ENCODE measurements around the gene PRKAG1. TPM values are rescaled to one million over a fixed set of nuclear protein-coding genes. Genes with fewer than 3 reads are reported as not detected.
A peak's percentile ranks its signal among the peaks of the same experiment; 100 is the strongest.
"Not testable (repeated sequence)": the region's sequence is repeated elsewhere in the genome, so short reads cannot be mapped to it uniquely, and the experiment has no call there.

PRKAG1 gene
- 48.0 TPM for polyA plus RNA-seq (2012; ENCODE audit: missing spikeins)

DNA sequence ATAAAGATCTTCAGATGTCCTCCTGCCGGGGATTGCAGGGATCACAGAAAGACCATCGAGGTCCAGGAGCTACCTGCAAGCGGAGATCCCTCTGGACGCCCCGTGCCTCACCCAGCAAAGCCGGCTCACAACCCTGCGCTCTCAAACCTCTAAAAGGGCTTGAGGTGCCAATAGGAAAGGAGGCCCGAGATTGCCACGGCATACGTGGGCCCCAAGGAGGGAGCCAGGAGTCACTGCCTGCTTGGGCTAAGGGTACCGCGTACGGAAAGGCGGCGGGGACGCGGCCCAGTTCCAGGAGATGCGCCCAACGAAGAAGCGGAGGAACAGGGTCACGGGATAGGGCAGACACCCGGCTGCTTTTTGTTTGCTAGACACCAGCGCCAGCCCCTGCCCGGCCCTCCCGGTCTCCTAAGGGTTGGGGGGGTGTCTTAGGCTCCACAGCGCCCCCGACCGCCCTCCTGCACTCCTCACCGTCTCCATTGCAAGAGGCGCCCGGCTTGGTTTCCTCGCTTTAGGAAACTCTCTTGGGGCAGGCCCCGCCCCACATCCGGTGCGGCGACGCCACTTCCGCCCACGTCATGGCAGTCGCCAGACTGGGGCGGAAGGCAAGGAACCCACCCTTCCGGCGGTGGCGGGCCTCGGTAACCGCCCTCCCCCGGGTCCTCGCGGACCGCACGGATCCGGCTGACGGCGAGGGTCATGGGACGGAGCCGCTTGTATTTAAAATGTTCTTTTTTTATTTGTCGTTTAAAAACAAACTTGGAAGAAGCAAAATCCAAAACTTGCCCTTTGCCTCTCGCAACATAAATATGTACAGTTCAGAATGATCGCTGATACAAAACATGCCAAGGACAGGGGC is at the start of gene PRKAG1:
Gene PRKAG1, minus strand, starts transcription at position 516 of the 859 bp plus-strand sequence. Its CDS starts 36 bp downstream, at position 480.
- FAIRE-seq = peak; percentile 95

DNA sequence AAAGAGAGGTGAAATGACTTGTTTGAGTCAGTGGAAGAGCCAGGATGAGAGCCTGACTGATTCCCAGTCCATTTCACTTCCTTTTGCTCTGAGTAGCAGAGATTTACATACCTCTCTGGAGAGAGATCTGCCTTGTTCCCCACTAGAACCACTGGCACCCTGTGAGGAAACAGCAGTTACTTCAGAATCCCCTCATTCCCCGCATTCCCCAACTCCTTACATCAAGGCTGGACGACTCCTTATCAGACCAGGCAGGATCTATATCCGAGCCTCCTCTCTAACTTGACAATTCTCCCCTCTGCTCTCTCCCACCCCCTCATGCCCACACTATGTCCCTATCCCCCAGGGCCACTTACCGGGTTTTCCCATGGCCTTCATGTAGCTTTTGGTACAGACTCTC is 47.5 kb upstream of the PRKAG1 start:
- FAIRE-seq (no peak), DNase-seq (ENCODE audit: insufficient read length) (no peak)
- TF ChIP-seq POLR2AphosphoS5 (IDR thresholded peaks at IDR 0.05; ENCODE audit: low read depth, low read length) (no peak), TAF1 (IDR thresholded peaks at IDR 0.05; ENCODE audit: borderline replicate concordance, low read depth, low read length) (no peak), POLR2A (IDR thresholded peaks at IDR 0.05; ENCODE audit: low read depth, low read length) (no peak)

More for the DNA sequence above, at the start of gene PRKAG1:
- TF ChIP-seq POLR2AphosphoS5 (IDR thresholded peaks at IDR 0.05; ENCODE audit: low read depth, low read length) = peak; percentile 92
- TF ChIP-seq POLR2A (IDR thresholded peaks at IDR 0.05; ENCODE audit: low read depth, low read length) = peak; percentile 96
- TF ChIP-seq TAF1 (IDR thresholded peaks at IDR 0.05; ENCODE audit: borderline replicate concordance, low read depth, low read length) = peak; percentile 94
- DNase-seq (ENCODE audit: insufficient read length) = peak; percentile 100

DNA sequence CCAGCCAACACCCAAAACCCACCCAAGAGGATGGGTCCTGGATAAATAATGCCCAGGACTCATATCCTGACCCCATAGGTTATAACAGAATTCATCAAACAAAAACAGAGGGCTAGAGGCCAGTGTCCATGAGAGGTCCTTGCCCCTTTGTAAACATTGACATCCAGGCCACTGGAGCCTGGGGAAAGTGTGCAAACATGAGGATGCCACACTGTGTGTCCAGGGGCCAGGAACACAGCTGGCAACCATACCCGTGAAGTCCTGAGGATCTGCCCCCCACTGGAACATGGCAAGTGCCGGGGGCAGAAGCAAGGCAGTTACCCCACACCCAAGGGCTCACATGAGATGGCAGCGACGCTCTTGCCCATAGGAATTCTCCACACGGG is 46.2 kb upstream of the PRKAG1 start:
- no peak for DNase-seq (ENCODE audit: insufficient read length)
- TF ChIP-seq POLR2A (IDR thresholded peaks at IDR 0.05; ENCODE audit: low read depth, low read length) (no peak), TAF1 (IDR thresholded peaks at IDR 0.05; ENCODE audit: borderline replicate concordance, low read depth, low read length) (no peak), POLR2AphosphoS5 (IDR thresholded peaks at IDR 0.05; ENCODE audit: low read depth, low read length) (no peak)
- no peak for FAIRE-seq

DNA sequence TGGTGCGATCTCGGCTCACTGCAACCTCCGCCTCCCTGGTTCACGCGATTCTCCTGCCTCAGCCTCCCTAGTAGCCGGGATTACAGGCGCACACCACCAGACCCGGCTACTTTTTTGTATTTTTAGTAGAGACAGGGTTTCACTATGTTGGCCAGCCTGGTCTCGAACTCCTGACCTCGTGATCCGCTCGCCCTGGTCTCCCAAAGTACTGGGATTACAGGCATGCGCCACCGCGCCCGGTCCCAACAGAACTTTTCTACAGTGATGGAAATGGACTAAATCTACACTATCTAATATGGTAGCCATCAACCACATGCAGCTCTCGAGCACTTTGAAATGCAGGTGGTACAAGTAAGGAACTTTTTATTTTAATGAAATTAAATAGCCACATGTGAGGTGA is 43.3 kb upstream of the PRKAG1 start:
- not testable (repeated sequence) for FAIRE-seq

DNA sequence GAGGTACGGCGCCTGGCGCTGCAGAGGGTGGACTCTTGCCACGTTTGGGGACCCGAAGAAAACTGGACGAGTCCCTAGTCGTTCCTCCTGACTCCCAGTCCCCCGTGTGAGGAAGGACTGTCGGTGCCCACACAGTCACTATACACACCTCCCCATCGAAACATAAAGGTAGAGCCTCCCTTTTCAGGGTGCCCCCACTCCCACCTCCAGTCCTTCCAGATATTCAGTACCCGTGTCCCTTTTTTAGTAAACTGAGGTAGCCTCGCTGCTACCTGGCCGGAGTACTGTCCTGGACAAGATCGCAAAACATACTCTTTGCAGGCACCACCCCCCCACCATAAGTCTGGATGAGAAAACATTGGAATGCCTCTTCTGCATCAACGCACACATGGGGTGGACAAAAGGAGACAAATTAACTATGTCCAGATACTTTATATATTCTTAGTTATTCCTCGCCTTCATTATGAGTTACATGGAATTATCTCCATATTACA is 42.6 kb upstream of the PRKAG1 start:
- TF ChIP-seq POLR2AphosphoS5 (IDR thresholded peaks at IDR 0.05; ENCODE audit: low read depth, low read length) = no peak
- no peak for TF ChIP-seq TAF1 (IDR thresholded peaks at IDR 0.05; ENCODE audit: borderline replicate concordance, low read depth, low read length)
- no peak for TF ChIP-seq POLR2A (IDR thresholded peaks at IDR 0.05; ENCODE audit: low read depth, low read length)
- DNase-seq (ENCODE audit: insufficient read length) (no peak), FAIRE-seq (no peak)

More for the DNA sequence above, 43.3 kb upstream of the PRKAG1 start:
- not testable (repeated sequence) for DNase-seq (ENCODE audit: insufficient read length)

DNA sequence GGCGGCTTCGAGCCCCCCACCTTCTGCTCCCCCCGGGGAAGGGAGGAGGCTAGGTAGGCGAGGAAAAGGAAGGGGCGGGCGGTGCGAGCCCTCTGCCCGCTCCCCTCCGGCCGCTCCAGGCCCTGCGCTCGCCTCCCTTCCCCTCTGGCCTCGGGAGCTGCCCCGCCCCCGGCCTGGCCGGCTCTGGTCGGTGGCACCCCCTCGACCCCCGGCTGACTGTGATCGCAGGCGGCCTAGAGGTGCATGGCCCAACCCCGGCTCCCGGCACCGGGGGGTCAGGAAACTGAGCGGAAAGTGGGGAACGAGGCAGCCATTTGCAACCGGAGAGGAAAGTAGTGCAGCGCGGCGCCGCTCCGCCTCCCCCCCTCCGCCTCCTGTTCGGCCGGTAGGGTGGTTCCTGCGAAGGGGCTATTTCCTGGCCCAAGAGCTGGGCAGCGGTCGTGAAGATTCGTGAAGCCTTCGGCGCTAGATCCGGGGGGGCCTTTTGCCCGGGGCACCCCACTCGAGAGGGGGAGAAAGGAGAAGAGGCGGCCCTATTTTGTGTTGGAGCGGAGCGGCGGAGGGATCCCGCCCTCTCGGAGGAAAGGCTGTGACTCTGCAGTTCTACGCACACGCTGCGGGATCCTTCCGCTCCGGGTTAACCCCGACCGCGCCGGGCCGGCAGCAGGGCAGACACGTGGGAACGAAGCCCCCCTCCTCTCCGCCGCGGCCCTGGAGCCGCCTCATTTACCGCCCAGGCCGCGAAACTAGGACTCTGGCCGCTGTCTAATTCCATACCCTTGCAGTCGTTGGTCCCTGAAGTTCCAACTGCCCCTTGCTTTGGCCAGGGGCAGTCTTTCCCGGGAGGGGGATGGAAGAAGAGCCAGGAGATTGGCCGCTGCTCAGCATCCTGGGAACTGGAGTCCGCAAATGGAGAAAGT is 41.9 kb upstream of the PRKAG1 start, which contains the start of gene KMT2D:
Gene KMT2D, minus strand, starts transcription at position 558 of the 920 bp plus-strand sequence. CDS start 5,470 bp downstream, outside the sequence.
- DNase-seq (ENCODE audit: insufficient read length) (peak; percentile 94), FAIRE-seq (peak; percentile 65)
- TF ChIP-seq TAF1 (IDR thresholded peaks at IDR 0.05; ENCODE audit: borderline replicate concordance, low read depth, low read length) = peak; percentile 76; the same call in 1 of the 2 replicates
- peak; percentile 79; the same call in 1 of the 2 replicates for TF ChIP-seq POLR2A (IDR thresholded peaks at IDR 0.05; ENCODE audit: low read depth, low read length)
- TF ChIP-seq POLR2AphosphoS5 (IDR thresholded peaks at IDR 0.05; ENCODE audit: low read depth, low read length) = peak; percentile 65; the same call in 1 of the 2 replicates

DNA sequence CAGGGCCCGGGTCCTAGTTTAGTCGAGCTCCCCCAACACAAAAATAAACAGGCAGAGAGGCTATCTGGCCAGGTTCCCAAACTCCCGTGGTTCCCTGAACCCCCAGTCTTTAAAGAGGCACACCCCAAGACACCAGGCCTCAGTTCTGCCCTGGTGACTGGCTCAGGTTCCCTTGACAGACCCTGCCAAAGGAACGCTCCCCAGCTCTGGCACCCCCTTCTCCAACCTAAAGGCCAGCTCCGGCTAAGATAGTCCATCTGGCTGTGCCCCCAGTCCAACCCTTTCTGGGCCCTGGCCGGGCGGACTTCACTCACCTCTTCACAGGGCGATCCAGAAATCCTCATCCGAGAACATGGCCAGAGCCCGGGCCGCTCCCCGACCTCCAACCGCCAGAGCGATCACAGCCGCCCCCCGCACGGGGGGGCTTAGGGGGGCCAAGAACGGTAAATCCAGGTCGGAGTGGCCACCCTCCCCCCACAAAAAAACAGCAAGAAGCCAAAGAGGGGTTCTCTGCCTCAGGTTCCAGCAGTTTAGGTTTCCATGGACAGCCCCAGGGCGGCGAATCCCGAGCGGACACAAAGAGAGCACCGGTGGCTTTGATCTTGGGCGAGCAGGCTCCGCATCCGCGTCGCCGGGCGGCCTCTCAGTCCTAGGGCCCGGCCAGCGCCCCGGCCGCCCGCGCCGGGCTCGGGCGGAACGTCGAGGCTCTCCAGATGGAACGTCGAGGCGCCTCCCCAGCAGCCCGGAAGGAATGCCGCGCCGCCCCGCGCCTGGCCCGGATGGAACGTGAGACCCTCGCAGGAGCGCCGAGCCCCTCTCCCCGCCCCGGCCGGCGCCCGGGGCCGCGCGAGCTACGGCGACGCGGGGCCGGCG is 41.0 kb upstream of the PRKAG1 start:
- FAIRE-seq = no peak
- no peak for TF ChIP-seq TAF1 (IDR thresholded peaks at IDR 0.05; ENCODE audit: borderline replicate concordance, low read depth, low read length)
- TF ChIP-seq POLR2A (IDR thresholded peaks at IDR 0.05; ENCODE audit: low read depth, low read length) = no peak
- no peak for DNase-seq (ENCODE audit: insufficient read length)

DNA sequence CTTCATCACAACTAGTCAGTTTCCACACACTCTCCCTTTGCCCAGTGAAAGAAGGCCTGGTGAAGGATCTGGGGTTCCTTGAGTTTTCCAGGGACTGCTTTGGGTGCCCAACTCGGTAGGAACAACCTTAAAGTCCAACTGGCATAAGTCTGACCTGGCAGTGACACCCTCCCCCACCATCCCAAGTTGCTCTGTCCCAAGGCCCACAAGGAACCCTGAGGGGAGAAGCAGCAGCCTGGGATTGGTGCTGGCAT is 40.4 kb upstream of the PRKAG1 start:
- FAIRE-seq (no peak), DNase-seq (ENCODE audit: insufficient read length) (no peak)
- no peak for TF ChIP-seq POLR2AphosphoS5 (IDR thresholded peaks at IDR 0.05; ENCODE audit: low read depth, low read length)
- TF ChIP-seq TAF1 (IDR thresholded peaks at IDR 0.05; ENCODE audit: borderline replicate concordance, low read depth, low read length) = no peak
- no peak for TF ChIP-seq POLR2A (IDR thresholded peaks at IDR 0.05; ENCODE audit: low read depth, low read length)

DNA sequence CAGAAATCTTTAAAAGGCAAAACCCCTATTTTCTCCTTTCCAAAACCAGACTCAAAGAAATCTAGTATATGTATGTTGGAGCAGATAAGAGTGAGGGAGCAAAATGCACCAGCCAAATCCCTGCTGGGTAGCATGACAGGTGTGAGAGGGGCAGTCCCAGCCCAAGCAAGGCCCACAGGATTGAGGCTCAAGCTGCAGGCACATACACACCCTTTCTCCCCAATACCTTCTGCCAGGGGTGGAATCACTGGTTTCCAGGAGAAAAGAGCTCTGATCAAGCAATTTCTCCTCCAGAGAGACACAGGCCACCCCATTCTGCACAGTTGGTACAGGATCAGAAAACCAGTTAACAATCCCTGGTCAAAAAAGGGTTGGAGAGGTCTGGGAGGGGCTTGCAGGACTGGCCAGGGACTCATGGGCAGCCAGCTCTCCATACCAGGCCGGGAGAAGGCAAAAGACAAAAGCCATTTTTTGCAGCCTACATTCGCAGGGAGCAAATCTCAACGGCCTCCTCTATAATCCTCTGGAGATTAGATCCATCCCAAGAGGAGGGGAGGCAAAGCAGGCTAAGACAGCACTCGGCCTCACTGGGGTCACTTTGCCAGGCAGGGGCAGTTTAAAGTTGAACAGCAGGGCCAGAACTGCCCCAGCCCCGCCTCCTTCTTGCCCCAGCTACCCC is 39.9 kb upstream of the PRKAG1 start:
- TF ChIP-seq POLR2AphosphoS5 (IDR thresholded peaks at IDR 0.05; ENCODE audit: low read depth, low read length) (no peak), POLR2A (IDR thresholded peaks at IDR 0.05; ENCODE audit: low read depth, low read length) (no peak), TAF1 (IDR thresholded peaks at IDR 0.05; ENCODE audit: borderline replicate concordance, low read depth, low read length) (no peak)
- FAIRE-seq = no peak
- no peak for DNase-seq (ENCODE audit: insufficient read length)

DNA sequence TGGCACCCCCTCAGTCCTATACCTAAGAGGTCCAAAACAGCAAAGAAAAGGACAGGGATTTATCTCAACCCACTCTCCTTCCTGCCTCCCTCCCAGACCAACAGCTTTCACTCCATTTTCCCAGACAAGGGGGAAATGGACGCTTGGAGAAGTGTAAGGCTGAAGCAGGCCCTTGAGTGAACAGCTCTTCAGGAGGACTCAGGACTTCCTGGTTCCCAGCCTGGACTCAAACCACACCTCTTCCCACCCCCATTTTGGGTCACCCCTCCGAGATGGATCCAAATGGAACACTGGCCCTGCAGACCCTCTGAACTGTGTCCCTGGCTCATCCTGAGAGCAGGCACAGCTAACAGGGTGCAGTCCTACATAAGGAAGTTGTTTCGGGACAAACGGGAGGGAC is 39.3 kb upstream of the PRKAG1 start:
- FAIRE-seq (no peak), DNase-seq (ENCODE audit: insufficient read length) (no peak)
- TF ChIP-seq POLR2AphosphoS5 (IDR thresholded peaks at IDR 0.05; ENCODE audit: low read depth, low read length) = no peak
- no peak for TF ChIP-seq TAF1 (IDR thresholded peaks at IDR 0.05; ENCODE audit: borderline replicate concordance, low read depth, low read length)
- no peak for TF ChIP-seq POLR2A (IDR thresholded peaks at IDR 0.05; ENCODE audit: low read depth, low read length)

All from GM12892 (cell line).